ENCODE measurements around the gene SLC9A9. TPM values are rescaled to one million over a fixed set of nuclear protein-coding genes. Genes with fewer than 3 reads are reported as not detected.

Gene SLC9A9
- polyA plus RNA-seq, 1 donor (not counting 4 experiments of a cell fraction or from before 2014, with no cell fraction given) = 5.2 TPM

- Histone ChIP-seq H3K27me3 (ENCODE audit: control insufficient read depth, extremely low read depth, insufficient read depth, low read length) (no peaks in the 10 kb centered on the region), H2AFZ (ENCODE audit: control insufficient read depth, low read length) (no peak overlapping the region), H3K9me3 (ENCODE audit: control insufficient read depth, low read depth, low read length) (no peaks in the 10 kb centered on the region), H3K4me3 (ENCODE audit: control insufficient read depth in 2 of 3, extremely low read depth in 1 of 3, insufficient read depth in 2 of 3, low read depth in 1 of 3, low read length in 3 of 3) (no peak overlapping the region), H3K9ac (ENCODE audit: control insufficient read depth, extremely low read depth, insufficient read depth, low read length) (no peak overlapping the region), H3K27ac (ENCODE audit: control insufficient read depth, insufficient read depth, low read length) (no peak overlapping the region), H3K4me1 (ENCODE audit: control insufficient read depth, extremely low read depth, insufficient read depth, low read length) (no peaks in the 10 kb centered on the region), H4K20me1 (ENCODE audit: control insufficient read depth, extremely low read depth, insufficient read depth, low read length) (no peaks in the 10 kb centered on the region), H3K4me2 (ENCODE audit: control insufficient read depth, extremely low read depth, insufficient read depth, low read depth, low read length) (no peak overlapping the region), H3K9me1 (ENCODE audit: control insufficient read depth, extremely low read depth, insufficient read depth, low read length) (no peaks in the 10 kb centered on the region), H3K36me3 (ENCODE audit: control insufficient read depth in 2 of 2, extremely low read depth in 1 of 2, insufficient read depth in 2 of 2, low read length in 2 of 2) (no peaks in the 10 kb centered on the region), H3K79me2 (ENCODE audit: control insufficient read depth, insufficient read depth, low read length) (no peaks in the 10 kb centered on the region)
- dilution Hi-C loops (cut with MboI; ENCODE audit: extremely low pct_ligation_motif_present, low sequenced_read_pairs) = no loop called here
- FAIRE-seq (no peak), DNase-seq (ENCODE audit: low read depth, low spot score) (no peak)
- no peak for TF ChIP-seq EZH2 (IDR thresholded peaks at IDR 0.05; ENCODE audit: low read length)
- TF ChIP-seq CTCF (optimal IDR thresholded peaks at IDR 0.05 in 1 of 3, IDR thresholded peaks at IDR 0.05 in 1 of 3, conservative IDR thresholded peaks at IDR 0.05 in 1 of 3; ENCODE audit: extremely low read depth in 1 of 3, insufficient read depth in 2 of 3, low read length in 3 of 3) = no peak
These were observed 516.9 kb downstream of the SLC9A9 start for GRCh38 chr3:143331350-143331749.

- TF ChIP-seq EZH2 (IDR thresholded peaks at IDR 0.05; ENCODE audit: low read length) = no peak
- no peak for TF ChIP-seq CTCF (optimal IDR thresholded peaks at IDR 0.05 in 1 of 3, IDR thresholded peaks at IDR 0.05 in 1 of 3, conservative IDR thresholded peaks at IDR 0.05 in 1 of 3; ENCODE audit: extremely low read depth in 1 of 3, insufficient read depth in 2 of 3, low read length in 3 of 3)
- no peak for FAIRE-seq
These were observed 517.9 kb downstream of the SLC9A9 start for GRCh38 chr3:143330296-143330868.

More at GRCh38 chr3:143330296-143330868, 517.9 kb downstream of the SLC9A9 start:
- Histone ChIP-seq H3K4me2 (ENCODE audit: control insufficient read depth, extremely low read depth, insufficient read depth, low read depth, low read length) (no peak overlapping the region), H2AFZ (ENCODE audit: control insufficient read depth, low read length) (no peak overlapping the region), H3K9ac (ENCODE audit: control insufficient read depth, extremely low read depth, insufficient read depth, low read length) (no peak overlapping the region), H3K9me3 (ENCODE audit: control insufficient read depth, low read depth, low read length) (no peaks in the 10 kb centered on the region), H3K4me3 (ENCODE audit: control insufficient read depth in 2 of 3, extremely low read depth in 1 of 3, insufficient read depth in 2 of 3, low read depth in 1 of 3, low read length in 3 of 3) (no peak overlapping the region), H3K27ac (ENCODE audit: control insufficient read depth, insufficient read depth, low read length) (no peak overlapping the region), H3K79me2 (ENCODE audit: control insufficient read depth, insufficient read depth, low read length) (no peaks in the 10 kb centered on the region), H3K9me1 (ENCODE audit: control insufficient read depth, extremely low read depth, insufficient read depth, low read length) (no peaks in the 10 kb centered on the region), H3K4me1 (ENCODE audit: control insufficient read depth, extremely low read depth, insufficient read depth, low read length) (no peaks in the 10 kb centered on the region), H3K27me3 (ENCODE audit: control insufficient read depth, extremely low read depth, insufficient read depth, low read length) (no peaks in the 10 kb centered on the region), H4K20me1 (ENCODE audit: control insufficient read depth, extremely low read depth, insufficient read depth, low read length) (no peaks in the 10 kb centered on the region), H3K36me3 (ENCODE audit: control insufficient read depth in 2 of 2, extremely low read depth in 1 of 2, insufficient read depth in 2 of 2, low read length in 2 of 2) (no peaks in the 10 kb centered on the region)
- DNase-seq (ENCODE audit: low read depth, low spot score) = no peak
- dilution Hi-C loops (cut with MboI; ENCODE audit: extremely low pct_ligation_motif_present, low sequenced_read_pairs) = no loop called here

Data from keratinocyte (primary cell).